HG03045 (cell line): ENCODE results near the gene NLK.
"Not testable (repeated sequence)": the region's sequence is repeated elsewhere in the genome, so short reads cannot be mapped to it uniquely, and the experiment has no call there.

Experiments
- ATAC-seq: cut with Tn5 transposase; IDR thresholded peaks from one replicate; pipeline ENCODE4 v1.9.1; 2021; ENCODE audit warnings: mild to moderate bottlenecking, moderate library complexity; ENCODE audit not compliant: unreplicated experiment

NLK gene

DNA sequence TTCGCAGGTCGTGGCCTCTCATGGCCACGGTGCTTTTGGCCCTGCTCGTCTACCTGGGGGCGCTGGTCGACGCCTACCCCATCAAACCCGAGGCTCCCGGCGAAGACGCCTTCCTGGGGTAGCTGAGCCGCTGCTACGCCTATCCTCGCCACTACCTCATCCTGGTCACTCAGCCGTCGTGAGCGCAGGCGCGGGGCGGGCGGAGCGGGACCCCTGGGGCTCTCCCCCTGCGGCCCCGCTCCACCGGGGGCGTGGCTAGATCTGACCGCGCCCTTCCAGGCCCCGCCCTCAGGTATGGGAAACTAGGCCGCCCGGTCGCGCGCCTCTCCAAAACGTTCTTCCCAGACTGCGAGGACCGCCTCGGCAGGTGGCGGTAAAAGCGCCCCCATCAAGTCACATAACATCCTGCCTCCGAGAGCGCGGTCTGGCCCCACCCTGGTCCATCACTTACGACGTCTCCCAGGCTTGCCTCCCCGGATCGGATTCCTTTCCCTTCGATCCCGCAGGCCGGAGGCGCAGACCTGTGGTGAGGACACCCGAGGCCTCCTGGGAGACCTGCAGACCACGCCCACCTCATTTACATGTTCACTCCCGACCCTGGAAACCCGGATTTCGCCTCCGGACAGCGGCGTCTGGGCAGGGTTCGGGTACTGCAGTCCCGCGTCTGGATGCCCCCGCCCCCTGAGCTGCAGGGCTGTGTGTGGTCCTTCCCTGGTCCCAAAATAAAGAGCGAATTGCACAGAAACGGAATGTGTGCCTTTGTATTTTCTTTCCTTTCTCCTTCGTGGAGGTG lies 185.0 kb downstream of the NLK start:
- ATAC-seq: no peak

DNA sequence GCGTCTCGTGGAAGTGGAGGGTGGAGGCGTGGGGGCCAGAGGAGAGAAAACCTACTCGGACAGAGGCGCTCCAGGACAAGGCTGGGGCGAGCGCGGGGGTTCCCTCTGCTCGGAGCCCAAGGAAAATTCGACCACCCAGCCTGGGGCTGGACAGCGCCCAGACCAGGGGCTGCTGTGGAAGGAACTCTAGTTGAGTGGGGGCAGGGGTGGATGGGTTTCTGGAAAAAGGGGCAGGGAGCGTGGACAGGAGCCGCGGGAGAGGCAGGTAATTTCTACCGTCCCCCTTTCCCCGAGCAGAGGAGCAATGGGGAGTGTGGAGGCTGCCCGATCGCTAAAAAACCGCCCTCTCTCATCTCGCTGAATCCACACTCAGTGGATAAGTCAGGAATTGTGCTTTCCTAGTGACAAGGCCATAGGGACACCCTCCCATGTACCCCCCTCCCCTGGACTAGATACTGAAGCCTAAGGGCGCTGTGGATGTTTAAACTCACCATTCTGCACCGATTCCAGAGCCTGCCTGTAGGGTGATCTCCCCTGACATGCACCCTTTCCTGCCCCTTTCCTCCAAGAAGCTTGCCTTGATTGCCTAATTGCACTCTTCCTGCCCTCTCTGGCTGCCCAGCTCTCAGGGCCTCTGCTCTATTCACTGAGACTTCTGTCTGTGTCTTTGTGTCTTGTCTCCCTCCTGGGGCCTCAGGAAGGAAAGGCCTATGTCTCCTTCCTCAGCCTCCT lies 185.8 kb downstream of the NLK start:
- no peak for ATAC-seq

DNA sequence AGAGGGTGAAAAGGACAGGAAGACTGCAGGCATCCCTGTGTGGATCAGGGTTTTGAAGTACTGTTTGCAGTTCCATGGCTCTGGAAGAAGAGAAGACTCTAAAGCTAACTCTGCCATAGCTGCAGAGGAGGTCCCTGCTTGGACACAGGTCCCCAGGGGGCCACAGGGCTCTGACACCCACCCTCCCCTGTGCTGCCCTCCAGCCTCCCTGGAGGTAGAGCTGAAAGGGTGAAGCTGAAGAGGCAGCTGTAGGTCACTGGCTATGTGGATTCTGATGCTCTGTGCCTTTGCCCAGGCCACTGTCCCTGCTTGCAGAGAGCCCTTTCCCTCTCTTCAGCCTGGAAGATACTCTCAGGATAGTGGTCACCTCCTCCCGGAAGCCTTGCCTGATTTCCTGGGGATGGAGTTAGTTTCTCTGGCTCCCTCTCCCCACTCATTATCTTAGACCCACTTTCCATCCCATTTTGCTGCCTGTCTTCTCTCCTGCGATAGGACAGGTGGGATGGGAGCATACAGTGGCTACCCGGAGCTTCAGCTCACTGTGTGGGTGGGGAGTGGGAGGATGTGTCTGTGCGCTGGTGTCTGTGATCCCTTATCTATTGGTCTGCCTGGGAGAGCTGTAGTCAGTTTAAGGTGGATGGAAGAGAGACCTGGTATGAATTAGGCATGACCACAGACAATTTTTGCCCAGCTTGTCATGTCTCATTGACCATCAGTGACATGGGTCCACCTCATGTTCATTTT lies 186.7 kb downstream of the NLK start:
- no peak for ATAC-seq

DNA sequence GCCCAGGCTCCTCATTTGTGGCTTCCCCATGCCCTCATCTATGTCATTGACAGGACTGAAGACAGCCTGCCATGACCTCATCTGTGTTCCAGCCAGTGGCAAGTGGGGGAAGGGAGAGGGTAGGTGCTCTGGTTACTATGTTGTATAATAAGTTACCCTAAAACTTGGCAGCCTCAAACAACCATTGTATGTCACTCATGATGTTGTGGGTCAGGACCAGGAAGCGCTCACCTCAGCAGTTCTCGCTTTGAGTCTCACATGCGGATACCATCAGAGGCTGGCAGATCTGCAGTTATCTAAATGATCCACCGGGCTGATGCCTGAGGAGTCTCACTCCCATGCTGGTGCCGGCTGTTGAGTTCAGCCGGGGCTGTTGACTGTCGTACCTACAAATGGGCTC lies 187.5 kb downstream of the NLK start:
- no peak for ATAC-seq

- not testable (repeated sequence) for ATAC-seq
These were observed 188.1 kb downstream of the NLK start for GRCh38 chr17:28230607-28231006.

DNA sequence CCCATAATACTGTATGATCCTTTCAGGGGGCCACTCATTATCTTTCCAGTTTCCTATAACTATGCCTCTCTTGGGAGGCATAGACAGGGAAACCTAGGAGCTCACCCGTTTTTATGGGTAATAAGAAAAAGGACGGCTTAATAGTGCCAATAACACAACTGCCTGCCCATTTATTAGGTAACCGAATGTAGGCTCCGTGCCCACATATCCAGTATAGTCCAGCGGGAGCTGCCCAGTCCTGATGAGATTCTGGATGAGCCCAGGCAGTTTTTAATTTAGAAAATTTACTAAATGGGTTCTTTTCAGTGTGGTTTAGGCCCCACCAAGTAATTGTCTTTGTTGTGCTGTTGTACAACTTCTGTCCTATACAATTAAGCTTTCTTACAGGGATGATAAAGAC lies 189.1 kb downstream of the NLK start:
- ATAC-seq: not testable (repeated sequence)

- ATAC-seq: not testable (repeated sequence)
These were observed 190.7 kb downstream of the NLK start for GRCh38 chr17:28232966-28233870.

DNA sequence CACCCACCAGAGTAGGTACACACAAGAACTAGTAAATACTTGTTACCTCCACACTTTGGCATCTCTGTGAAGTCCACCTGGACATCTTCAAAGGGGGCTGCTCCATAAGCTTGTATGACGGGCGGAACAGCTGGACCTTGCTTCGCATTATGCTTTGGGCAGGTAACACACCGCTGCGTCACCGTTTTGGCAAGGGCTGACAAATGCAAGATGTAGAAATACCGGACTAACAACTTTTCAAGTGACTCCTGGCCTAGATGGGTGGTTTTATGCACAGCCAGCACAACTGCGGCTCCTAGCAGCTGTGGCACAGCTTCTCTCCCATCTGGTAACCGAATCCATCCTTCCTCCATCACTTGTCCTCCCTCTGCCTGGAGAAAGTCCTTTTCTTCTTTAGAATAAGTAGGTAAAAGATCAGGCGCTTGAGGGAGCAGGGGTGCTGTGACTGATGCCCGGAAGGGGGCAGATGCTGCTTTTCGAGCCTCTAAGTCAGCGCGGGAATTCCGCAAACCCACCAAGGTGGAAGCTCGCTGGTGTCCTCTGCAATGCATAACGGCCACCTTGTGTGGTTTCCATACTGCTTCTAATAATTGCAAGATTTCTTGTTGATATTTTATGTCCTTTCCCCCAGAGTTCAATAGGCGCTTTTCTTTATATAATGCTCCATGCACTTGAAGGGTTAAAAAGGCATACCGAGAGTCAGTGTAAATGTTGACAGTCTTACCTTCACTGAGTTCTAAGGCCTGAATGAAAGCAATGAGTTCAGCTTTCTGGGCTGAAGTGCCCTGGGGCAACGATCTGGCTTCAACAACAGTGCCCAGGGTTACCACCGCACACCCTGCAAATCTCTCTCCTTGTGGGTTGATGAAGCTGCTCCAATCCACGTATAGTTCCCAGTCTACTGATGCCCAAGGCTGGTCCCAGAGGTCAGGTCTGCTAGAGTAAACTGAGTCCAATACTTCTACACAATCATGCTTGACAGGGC lies 191.7 kb downstream of the NLK start:
- ATAC-seq: not testable (repeated sequence)

DNA sequence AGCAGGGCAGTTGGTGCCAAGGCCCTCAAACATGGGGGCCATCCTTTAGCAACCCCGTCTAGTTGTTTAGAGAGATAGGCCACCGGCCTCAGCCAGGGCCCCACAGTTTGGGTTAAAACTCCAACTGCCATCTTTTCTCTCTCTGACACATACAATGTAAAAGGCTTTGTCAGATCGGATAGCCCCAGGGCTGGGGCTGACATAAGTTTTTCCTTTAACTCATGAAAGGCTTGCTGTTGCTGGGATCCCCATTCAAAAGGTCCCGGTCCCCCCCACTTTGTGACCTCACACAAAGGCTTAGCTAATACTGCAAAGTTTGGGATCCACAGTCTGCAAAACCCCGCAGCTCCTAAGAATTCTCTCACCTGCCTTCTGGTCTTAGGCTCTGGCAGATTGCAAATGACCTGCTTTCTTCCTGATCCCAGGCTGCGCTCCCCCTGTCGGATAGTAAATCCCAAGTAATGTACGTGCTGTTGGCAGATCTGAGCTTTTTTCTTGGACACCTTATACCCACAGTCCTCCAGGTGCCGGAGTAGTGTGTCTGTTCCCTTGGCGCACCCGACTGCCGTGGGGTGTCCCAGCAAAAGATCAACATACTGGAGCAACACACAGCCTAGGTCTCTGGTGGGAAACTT lies 192.7 kb downstream of the NLK start:
- ATAC-seq: not testable (repeated sequence)

DNA sequence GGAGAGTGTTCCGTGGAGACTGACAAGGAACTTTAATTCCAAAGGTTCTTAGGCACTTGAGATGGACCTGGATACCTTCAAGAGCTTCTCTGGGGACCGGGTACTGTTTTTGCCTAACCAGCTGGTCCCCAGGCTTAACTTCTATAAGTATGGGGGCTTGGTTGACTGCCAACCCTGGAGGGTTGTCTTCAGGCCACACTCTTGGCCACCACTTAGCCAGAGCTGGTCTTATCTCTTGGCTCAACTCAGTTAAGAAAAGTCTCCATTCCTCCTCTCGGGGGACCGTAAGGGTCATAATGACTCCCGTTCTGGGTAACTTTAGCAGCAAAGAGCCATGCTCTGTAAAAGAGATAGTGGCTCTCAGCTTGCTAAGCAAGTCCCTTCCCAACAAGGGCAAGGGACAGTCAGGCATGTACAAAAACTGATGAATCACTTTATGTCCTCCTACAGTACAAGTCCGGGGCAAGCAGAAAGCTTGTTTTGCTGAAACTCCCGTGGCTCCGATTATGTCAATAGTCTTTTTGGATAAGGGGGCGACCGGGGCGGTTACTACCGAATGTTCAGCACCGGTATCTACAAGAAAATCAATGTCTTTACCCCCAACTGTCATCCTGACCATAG lies 193.7 kb downstream of the NLK start:
- not testable (repeated sequence) for ATAC-seq

GRCh38 chr17:28238547-28239270 lies 196.2 kb downstream of the NLK start:
- not testable (repeated sequence) for ATAC-seq

GRCh38 chr17:28239271-28239624 lies 196.8 kb downstream of the NLK start:
- no peak for ATAC-seq

- no peak for ATAC-seq
These were observed 198.3 kb downstream of the NLK start for GRCh38 chr17:28240688-28241340.

DNA sequence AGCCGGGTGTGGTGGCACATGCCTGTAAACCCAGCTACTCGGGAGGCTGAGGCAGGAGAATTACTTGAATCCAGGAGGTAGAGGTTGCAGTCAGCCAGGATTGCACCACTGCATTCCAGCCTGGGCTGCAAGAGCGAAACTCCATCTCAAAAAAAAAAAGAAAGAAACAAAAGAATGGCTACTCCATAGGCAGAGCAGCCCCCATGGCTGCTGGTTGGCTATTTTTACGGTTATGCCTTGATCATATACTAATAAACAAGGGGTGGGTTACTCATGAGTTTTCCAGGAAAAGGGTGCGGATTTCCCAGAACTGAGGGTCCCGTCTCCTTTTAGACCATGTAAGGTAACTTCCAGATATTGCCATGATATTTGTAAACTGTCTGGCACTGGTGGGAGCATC lies 200.3 kb downstream of the NLK start:
- ATAC-seq: no peak

DNA sequence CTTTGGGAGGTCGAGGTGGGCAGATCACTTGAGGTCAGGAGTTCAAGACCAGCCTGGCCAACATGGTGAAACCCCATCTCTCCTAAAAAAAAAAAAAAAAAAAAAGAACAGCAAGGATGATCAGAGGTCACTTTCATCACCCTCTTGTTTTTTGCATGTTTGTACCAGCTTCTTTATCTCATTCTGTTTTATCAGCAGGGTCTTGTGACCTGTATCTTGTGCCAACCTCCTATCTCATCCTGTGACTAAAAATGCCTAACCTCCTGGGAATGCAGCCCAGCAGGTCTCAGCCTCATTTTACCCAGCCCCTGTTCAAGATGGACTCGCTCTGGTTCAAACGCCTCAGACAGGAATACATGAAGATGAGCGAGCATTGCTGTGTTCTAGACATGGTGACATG lies 200.8 kb downstream of the NLK start:
- ATAC-seq: not testable (repeated sequence)

- no peak for ATAC-seq
These were observed 202.0 kb downstream of the NLK start for GRCh38 chr17:28244446-28244845.
